T-helper 1 cell treated with Interleukin-12 subunit alpha and Interleukin-12 subunit beta and Interleukin-4 antibody, amounts not matched to agents 30 μg/mL and 1 μg/mL, for 36 hours (primary cell): ENCODE results near the gene SGSM1.
A peak's percentile ranks its signal among the peaks of the same experiment; 100 is the strongest.

Source experiments
- H3K27ac Mint-ChIP-seq: one replicate; pipeline ENCODE4 v1.8.0; 2021; ENCODE audit warnings: mild to moderate bottlenecking, mixed read lengths
- H3K27me3 Mint-ChIP-seq: one replicate; pipeline ENCODE4 v1.8.0; 2021; ENCODE audit warnings: low read depth, mixed read lengths
- H3K36me3 Mint-ChIP-seq: one replicate; pipeline ENCODE4 v1.8.0; 2021; ENCODE audit warnings: low read depth, mixed read lengths
- H3K4me1 Mint-ChIP-seq: one replicate; pipeline ENCODE4 v1.8.0; 2021; ENCODE audit warnings: low read depth, mixed read lengths
- H3K4me3 Mint-ChIP-seq: one replicate; pipeline ENCODE4 v1.8.0; 2021; ENCODE audit warnings: mild to moderate bottlenecking, moderate library complexity, mixed read lengths
- H3K9me3 Mint-ChIP-seq: one replicate; pipeline ENCODE4 v1.8.0; 2021; ENCODE audit warnings: mixed read lengths

SGSM1 gene

DNA sequence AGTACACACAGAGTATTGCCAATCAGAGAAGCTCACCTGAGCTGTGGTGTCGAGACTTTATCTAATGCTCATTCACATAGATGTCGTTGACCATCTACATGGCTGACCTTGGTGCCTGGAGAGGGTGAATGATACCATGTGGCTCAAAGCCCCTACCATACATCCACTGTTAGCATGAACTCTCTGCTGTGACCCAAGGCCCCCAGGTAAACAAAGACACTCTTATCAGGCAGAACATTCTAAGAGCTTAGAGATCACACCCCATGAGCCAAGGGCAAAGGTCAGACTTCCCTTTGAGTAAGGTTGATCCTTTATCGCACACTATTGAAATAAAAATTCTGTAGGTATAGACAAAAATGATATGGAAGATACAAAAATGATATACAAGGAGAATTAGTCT, 16.5 kb upstream of the SGSM1 start:
- Mint-ChIP-seq H3K9me3 (no peaks in the 10 kb centered on the region), H3K27me3 (no peaks in the 10 kb centered on the region), H3K27ac (no peak overlapping the region), H3K36me3 (no peaks in the 10 kb centered on the region), H3K4me1 (no peaks in the 10 kb centered on the region), H3K4me3 (no peak overlapping the region)

DNA sequence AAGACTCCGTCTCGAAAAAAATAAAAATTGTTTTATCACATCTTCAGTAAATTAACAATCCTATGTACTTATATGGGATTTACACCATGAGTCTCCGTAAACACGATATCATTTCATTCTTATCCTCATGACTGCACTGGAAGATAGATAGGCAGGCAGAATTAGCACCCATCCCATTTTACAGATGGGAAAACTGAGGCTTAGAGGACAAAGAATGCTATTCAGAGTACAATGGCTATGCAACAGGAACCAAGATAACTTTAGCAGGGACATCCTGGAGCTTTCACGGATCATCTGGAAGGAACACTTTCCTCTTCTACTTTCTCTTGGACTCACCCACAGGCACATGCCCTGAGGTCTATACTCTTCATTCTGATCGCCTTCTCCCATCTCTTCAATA, 14.6 kb upstream of the SGSM1 start:
- Mint-ChIP-seq H3K4me1 (no peaks in the 10 kb centered on the region), H3K36me3 (no peaks in the 10 kb centered on the region), H3K9me3 (no peaks in the 10 kb centered on the region), H3K27ac (no peak overlapping the region), H3K27me3 (no peaks in the 10 kb centered on the region), H3K4me3 (no peak overlapping the region)

- H3K27me3 Mint-ChIP-seq: no peaks in the 10 kb centered on the region
- no peak overlapping the region for H3K4me3 Mint-ChIP-seq
- H3K4me1 Mint-ChIP-seq: no peaks in the 10 kb centered on the region
- H3K27ac Mint-ChIP-seq: no peak overlapping the region
- no peaks in the 10 kb centered on the region for H3K9me3 Mint-ChIP-seq
- H3K36me3 Mint-ChIP-seq: no peaks in the 10 kb centered on the region
Observed at GRCh38 chr22:24796056-24796455, 10.0 kb upstream of the SGSM1 start.

DNA sequence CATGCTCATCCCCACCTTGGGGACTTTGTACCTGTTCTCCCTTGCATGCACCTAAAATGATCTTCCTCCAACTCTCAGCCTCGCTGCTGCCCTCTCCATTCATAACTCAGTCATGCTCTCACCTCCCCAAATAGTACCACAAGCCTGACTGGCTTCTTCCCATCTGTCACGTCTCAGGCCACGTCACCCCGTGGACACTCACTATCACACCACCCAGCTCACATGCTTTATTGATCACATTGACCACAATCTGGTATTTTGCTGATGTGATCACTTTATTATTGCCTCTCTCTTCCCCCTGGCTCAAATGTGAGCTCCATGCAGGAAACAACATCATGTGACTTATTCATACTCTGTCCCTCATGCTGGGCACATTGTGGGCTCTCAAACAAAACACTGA, 9.2 kb upstream of the SGSM1 start:
- Mint-ChIP-seq H3K27me3 (no peaks in the 10 kb centered on the region), H3K9me3 (no peaks in the 10 kb centered on the region), H3K27ac (no peak overlapping the region), H3K4me3 (no peak overlapping the region), H3K4me1 (peaks cover 4% of the 10 kb centered on the region), H3K36me3 (no peaks in the 10 kb centered on the region)

- H3K36me3 Mint-ChIP-seq: no peaks in the 10 kb centered on the region
- peaks cover 12% of the 10 kb centered on the region for H3K4me1 Mint-ChIP-seq
- H3K4me3 Mint-ChIP-seq: peak overlapping the region; percentile 11
- H3K27me3 Mint-ChIP-seq: no peaks in the 10 kb centered on the region
- no peaks in the 10 kb centered on the region for H3K9me3 Mint-ChIP-seq
- H3K27ac Mint-ChIP-seq: peak overlapping the region; percentile 8
Observed at GRCh38 chr22:24801901-24802465, 4.0 kb upstream of the SGSM1 start.

GRCh38 chr22:24803064-24803542, 2.9 kb upstream of the SGSM1 start:
- Mint-ChIP-seq H3K36me3 (no peaks in the 10 kb centered on the region), H3K27ac (no peak overlapping the region), H3K27me3 (peaks cover 4% of the 10 kb centered on the region), H3K4me1 (peaks cover 12% of the 10 kb centered on the region), H3K9me3 (no peaks in the 10 kb centered on the region), H3K4me3 (no peak overlapping the region)

DNA sequence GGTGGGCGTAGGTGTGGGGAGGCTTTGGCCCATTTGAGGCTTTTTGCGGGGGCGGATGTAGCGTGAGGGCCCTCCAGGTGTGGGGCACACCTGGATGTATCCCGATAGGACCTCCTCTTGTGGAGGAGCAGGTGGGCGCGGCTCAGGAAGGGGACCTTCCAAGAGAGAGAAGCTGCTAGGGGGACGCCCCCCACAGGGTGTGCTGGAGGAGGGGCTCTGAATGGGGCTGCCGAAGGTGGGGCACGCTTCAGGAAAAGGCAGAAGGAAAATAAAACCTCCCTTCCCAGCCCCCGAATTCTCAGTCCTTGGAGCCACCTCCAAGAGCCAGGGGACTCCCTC, 621 bp downstream of the SGSM1 start:
- Mint-ChIP-seq H3K4me3 (peak overlapping the region; percentile 18), H3K27me3 (peaks cover 13% of the 10 kb centered on the region), H3K27ac (no peak overlapping the region), H3K36me3 (no peaks in the 10 kb centered on the region), H3K4me1 (peaks cover 15% of the 10 kb centered on the region), H3K9me3 (no peaks in the 10 kb centered on the region)

DNA sequence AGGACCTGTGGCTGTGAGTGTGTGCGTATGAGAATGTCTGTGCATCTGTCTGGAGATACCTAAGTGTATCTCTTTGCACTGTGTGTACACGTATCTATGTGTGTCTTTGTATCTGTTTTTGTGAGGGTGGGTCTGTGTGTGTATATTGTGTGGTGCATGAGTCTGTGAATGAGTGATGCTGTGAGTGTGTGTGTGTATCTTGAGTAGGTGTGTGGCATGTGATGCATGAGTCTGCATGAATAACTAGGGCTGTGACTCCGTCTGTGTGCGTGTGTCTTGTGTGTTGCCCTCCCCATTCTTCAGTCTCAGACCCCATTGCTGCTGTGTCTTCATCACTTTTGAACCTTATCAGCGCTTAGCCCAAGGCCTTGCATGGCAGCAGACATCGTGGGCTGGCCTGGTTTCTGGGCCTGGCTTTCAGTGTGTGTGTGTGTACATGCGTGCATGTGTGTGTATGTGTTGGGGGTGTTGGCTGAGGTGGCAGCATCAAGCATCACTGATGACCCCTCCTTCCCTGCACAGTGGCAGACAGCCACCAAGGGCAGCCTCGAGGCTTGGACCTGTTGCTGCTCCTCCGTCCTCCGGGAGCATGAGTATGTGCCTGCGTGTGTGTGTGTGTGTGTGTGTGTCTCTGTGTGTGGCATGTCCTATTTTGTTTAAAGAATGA, 1.4 kb downstream of the SGSM1 start:
- peaks cover 9% of the 10 kb centered on the region for H3K4me1 Mint-ChIP-seq
- no peaks in the 10 kb centered on the region for H3K36me3 Mint-ChIP-seq
- no peaks in the 10 kb centered on the region for H3K9me3 Mint-ChIP-seq
- no peak overlapping the region for H3K27ac Mint-ChIP-seq
- peaks cover 13% of the 10 kb centered on the region for H3K27me3 Mint-ChIP-seq
- peak overlapping the region; percentile 8 for H3K4me3 Mint-ChIP-seq

GRCh38 chr22:24809331-24809730, 3.3 kb downstream of the SGSM1 start:
- H3K4me1 Mint-ChIP-seq: peaks cover 12% of the 10 kb centered on the region
- H3K27me3 Mint-ChIP-seq: peaks cover 17% of the 10 kb centered on the region
- H3K36me3 Mint-ChIP-seq: no peaks in the 10 kb centered on the region
- no peak overlapping the region for H3K4me3 Mint-ChIP-seq
- H3K27ac Mint-ChIP-seq: peak overlapping the region; percentile 0
- peaks cover 2% of the 10 kb centered on the region for H3K9me3 Mint-ChIP-seq

GRCh38 chr22:24810043-24810749, 4.2 kb downstream of the SGSM1 start:
- Mint-ChIP-seq H3K4me1 (peaks cover 8% of the 10 kb centered on the region), H3K27ac (no peak overlapping the region), H3K27me3 (peaks cover 17% of the 10 kb centered on the region), H3K36me3 (peaks cover 3% of the 10 kb centered on the region), H3K4me3 (no peak overlapping the region), H3K9me3 (peaks cover 10% of the 10 kb centered on the region)

DNA sequence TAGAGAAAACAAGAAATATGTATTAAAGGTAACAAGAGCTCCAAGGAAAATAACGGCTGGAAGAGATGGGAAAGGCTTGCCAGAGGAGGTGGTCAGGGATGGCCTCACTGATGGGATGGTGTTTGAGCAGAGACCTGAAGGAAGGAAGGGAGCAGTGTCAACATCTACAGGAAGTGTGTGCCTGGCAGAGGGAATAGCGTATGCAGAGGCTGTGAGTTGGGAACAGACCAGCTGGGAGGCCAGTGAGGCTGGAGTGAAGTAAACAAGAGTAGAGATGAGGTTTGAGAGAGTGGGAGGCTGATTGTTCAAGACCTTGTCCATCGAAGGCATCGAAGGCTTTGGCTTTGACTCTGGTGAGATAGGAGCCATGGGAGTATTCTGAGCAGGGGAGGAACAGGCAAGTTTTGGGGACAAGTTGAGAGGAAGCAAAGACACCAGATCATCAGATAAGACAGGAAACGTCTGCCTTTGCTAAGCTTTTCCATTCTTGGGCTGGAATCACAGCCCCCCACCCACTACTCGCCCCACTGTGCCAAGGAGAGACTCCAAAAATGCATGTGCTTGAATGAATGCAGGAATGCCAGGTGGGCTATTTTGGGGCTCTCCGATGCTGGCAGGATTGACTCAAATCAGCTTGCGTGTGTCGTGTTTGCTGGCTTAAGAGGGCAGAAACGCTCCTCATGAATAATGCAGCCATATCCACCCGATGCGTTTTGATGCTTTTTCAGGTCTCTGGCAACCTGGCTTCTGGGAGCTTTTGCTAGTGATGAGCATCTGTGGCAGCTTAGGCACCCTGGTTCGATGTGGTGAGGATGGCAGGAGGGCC, 7.2 kb downstream of the SGSM1 start:
- peaks cover 4% of the 10 kb centered on the region for H3K36me3 Mint-ChIP-seq
- no peak overlapping the region for H3K27ac Mint-ChIP-seq
- peaks cover 16% of the 10 kb centered on the region for H3K9me3 Mint-ChIP-seq
- peaks cover 13% of the 10 kb centered on the region for H3K27me3 Mint-ChIP-seq
- H3K4me1 Mint-ChIP-seq: peaks cover 8% of the 10 kb centered on the region
- no peak overlapping the region for H3K4me3 Mint-ChIP-seq

DNA sequence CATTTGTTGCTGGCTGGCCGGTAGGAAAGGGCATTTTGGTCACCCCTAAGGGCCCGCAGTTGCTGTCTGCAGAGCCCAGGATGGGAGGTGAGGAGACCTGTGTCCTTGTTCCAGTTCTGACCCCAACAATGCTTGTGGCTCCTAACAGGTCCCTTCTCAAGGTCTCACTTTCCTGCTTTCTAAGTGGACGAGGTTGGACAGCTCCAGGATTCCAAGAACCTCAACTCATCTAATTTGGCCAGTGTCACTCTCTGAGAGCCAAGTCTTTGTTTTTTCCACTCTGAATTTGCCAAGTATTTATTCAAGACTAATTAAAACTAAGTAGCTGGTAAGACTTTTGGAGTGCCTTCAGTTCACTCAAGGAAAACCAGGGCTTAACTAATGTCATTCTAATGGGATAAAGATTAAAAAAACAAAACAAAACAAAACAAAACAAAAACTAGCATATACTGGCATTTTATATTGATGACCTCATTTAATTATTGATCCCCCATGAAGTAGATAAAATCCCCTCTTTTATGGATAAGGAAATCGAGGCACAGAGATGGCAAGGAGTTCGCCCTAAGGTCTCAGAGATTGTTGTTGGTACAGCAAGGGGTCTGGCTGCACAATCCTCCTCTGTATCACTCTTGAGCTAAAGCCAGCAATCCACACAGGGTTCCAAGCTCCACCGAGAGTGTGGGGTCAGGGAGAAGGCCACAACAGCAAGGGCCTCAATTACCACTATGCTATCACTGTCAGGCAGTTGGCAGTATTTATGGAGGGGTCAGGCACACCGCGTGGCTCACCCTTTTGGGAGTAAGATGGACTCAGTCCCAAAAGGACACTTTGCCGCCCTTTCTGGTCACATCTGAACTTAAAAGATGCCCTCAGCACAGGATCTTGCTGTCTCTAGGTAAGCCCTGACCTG, 8.1 kb downstream of the SGSM1 start:
- H3K4me1 Mint-ChIP-seq: peaks cover 8% of the 10 kb centered on the region
- no peak overlapping the region for H3K27ac Mint-ChIP-seq
- peaks cover 10% of the 10 kb centered on the region for H3K27me3 Mint-ChIP-seq
- H3K9me3 Mint-ChIP-seq: peaks cover 16% of the 10 kb centered on the region
- no peak overlapping the region for H3K4me3 Mint-ChIP-seq
- H3K36me3 Mint-ChIP-seq: peaks cover 4% of the 10 kb centered on the region

DNA sequence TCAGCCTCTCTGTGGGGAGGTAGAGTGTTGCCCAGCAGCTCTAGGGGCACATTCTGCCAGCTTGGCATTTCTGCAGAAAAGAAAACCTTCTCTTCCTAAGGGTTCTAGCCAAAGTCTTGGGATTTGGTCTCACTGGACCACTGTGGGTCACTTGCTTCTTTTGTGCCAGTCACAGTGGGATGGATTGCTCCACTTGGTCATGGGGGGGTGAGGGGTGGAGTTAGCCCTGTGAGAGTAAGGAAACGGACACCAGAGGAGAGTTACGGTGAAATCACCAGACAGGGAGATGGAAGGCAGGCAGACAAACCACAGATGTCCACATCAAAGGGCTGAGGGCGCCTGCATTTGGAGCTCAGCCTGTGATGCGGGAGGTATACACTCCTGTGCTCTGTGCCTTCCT, 10.8 kb downstream of the SGSM1 start:
- Mint-ChIP-seq H3K27me3 (peaks cover 4% of the 10 kb centered on the region), H3K27ac (no peak overlapping the region), H3K9me3 (peaks cover 16% of the 10 kb centered on the region)

DNA sequence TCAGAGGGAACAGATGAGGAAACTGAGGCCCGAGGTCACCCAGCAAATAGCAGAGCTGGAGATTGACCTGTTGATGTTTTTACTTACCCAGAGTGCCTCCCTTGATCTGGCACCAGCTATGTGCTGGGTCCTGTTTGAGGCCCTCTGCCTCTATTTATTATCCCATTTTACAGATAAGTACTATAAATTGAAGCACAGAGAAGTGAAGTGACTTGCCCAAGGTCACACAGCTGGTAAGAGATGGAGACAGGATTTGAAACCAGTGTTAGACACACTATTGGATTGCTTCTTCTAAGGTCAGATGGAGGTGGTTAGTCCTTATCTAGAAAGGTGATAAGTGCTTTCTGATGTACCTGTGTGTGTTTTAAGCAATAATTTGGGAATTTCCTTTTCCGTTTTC, 13.5 kb downstream of the SGSM1 start:
- Mint-ChIP-seq H3K27me3 (no peaks in the 10 kb centered on the region), H3K9me3 (peaks cover 13% of the 10 kb centered on the region), H3K4me3 (no peak overlapping the region), H3K4me1 (no peaks in the 10 kb centered on the region), H3K36me3 (peaks cover 4% of the 10 kb centered on the region), H3K27ac (no peak overlapping the region)

More for the DNA sequence above, 10.8 kb downstream of the SGSM1 start:
- Mint-ChIP-seq H3K36me3 (peaks cover 4% of the 10 kb centered on the region), H3K4me3 (no peak overlapping the region), H3K4me1 (peaks cover 4% of the 10 kb centered on the region)
